HEK293 (cell line): ENCODE results near the gene BCAS3.

Experiments used
- CTCF ChIA-PET: fragments of 350-600 bp; formaldehyde crosslinking; extraction: SDS; loops from one replicate; lab custom pipeline; 2021; ENCODE audit warnings: antibody characterized with exemption; lab: Yijun Ruan, JAX
- POLR2A ChIA-PET: fragments of 300-600 bp; formaldehyde crosslinking; extraction: SDS; loops from one replicate; lab custom pipeline; 2020; ENCODE audit warnings: antibody characterized with exemption, inconsistent platforms; lab: Yijun Ruan, JAX
- H3K27ac ChIP-seq: fragments of 200-500 bp; sonication (Bioruptor generic); 2 replicates; pipeline ENCODE4 v1.5.1; 2014; ENCODE audit warnings: low read depth, low read length, control low read depth, inconsistent platforms; ENCODE audit errors: extremely low read depth
- H3K36me3 ChIP-seq, 2 experiments: fragments of 200-500 bp in 1 of 2; sonication (Bioruptor generic) in 1 of 2; 1 replicate in 1 of 2; 2 replicates in 1 of 2; pipeline ENCODE4 v1.5.1; 2014 to 2017; ENCODE audit warnings: inconsistent platforms in 2 of 2, low read length in 2 of 2; ENCODE audit not compliant: control insufficient read depth in 2 of 2, insufficient read depth in 1 of 2
- H3K4me1 ChIP-seq: fragments of 200-500 bp; sonication (Bioruptor generic); 2 replicates; pipeline ENCODE4 v1.5.1; 2014; ENCODE audit warnings: mild to moderate bottlenecking, low read length, inconsistent platforms; ENCODE audit not compliant: control insufficient read depth, insufficient read depth
- H3K4me3 ChIP-seq: 2 replicates; pipeline ENCODE4 v1.5.1; 2011; ENCODE audit warnings: low read depth, mild to moderate bottlenecking, control low read depth, low read length, moderate library complexity
- H3K9me3 ChIP-seq: fragments of 200-500 bp; sonication (Bioruptor generic); 2 replicates; pipeline ENCODE4 v1.5.1; 2014; ENCODE audit warnings: low read depth, low read length, inconsistent platforms; ENCODE audit not compliant: control insufficient read depth, insufficient read depth
- FEZF1 ChIP-seq: fragments of 450-650 bp; formaldehyde crosslinking; IDR thresholded peaks from 2 replicates; pipeline ENCODE4 v1.5.1; 2016; ENCODE audit warnings: missing biosample characterization, missing genetic modification characterization
- GLIS1 ChIP-seq: fragments of 450-650 bp; formaldehyde crosslinking; IDR thresholded peaks from 2 replicates; pipeline ENCODE4 v1.5.1; 2016; ENCODE audit warnings: missing biosample characterization, missing genetic modification characterization
- GLIS2 ChIP-seq: fragments of 450-650 bp; formaldehyde crosslinking; IDR thresholded peaks from 2 replicates; pipeline ENCODE4 v1.5.1; 2016; ENCODE audit warnings: missing biosample characterization, missing genetic modification characterization
- IKZF3 ChIP-seq: fragments of 450-650 bp; IDR thresholded peaks from 2 replicates; pipeline ENCODE4 v1.5.0; 2018; ENCODE audit warnings: missing biosample characterization, mild to moderate bottlenecking, missing genetic modification characterization, moderate library complexity
- PRDM10 ChIP-seq: fragments of 450-650 bp; formaldehyde crosslinking; IDR thresholded peaks from 2 replicates; pipeline ENCODE4 v1.5.1; 2016; ENCODE audit warnings: missing biosample characterization, missing genetic modification characterization
- SP3 ChIP-seq: fragments of 450-650 bp; formaldehyde crosslinking; IDR thresholded peaks from 2 replicates; pipeline ENCODE4 v1.5.1; 2016; ENCODE audit warnings: missing biosample characterization, missing genetic modification characterization
- YY1 ChIP-seq: fragments of 450-650 bp; formaldehyde crosslinking; IDR thresholded peaks from 2 replicates; pipeline ENCODE4 v1.5.1; 2018; ENCODE audit warnings: missing biosample characterization, missing genetic modification characterization
- ZBTB20 ChIP-seq: fragments of 450-650 bp; formaldehyde crosslinking; IDR thresholded peaks from 2 replicates; pipeline ENCODE4 v1.5.1; 2016; ENCODE audit warnings: missing biosample characterization, missing genetic modification characterization
- ZBTB26 ChIP-seq: fragments of 450-650 bp; formaldehyde crosslinking; optimal IDR thresholded peaks from 2 replicates; pipeline ENCODE3; 2016; ENCODE audit warnings: missing biosample characterization, mild to moderate bottlenecking, missing genetic modification characterization
- ZBTB8A ChIP-seq: fragments of 450-650 bp; formaldehyde crosslinking; IDR thresholded peaks from 2 replicates; pipeline ENCODE4 v1.5.1; 2016; ENCODE audit warnings: missing biosample characterization, missing genetic modification characterization
- ZFP69B ChIP-seq: fragments of 450-650 bp; formaldehyde crosslinking; IDR thresholded peaks from 2 replicates; pipeline ENCODE4 v1.5.1; 2016; ENCODE audit warnings: missing biosample characterization, missing genetic modification characterization
- ZNF2 ChIP-seq: fragments of 450-650 bp; formaldehyde crosslinking; IDR thresholded peaks from 2 replicates; pipeline ENCODE4 v1.5.1; 2016; ENCODE audit warnings: missing biosample characterization, missing genetic modification characterization
- ZNF24 ChIP-seq: fragments of 450-650 bp; formaldehyde crosslinking; IDR thresholded peaks from 2 replicates; pipeline ENCODE4 v1.5.1; 2016; ENCODE audit warnings: missing biosample characterization, missing genetic modification characterization
- ZNF335 ChIP-seq: fragments of 450-650 bp; formaldehyde crosslinking; conservative IDR thresholded peaks from 2 replicates; pipeline ENCODE4 v1.5.1; 2016; ENCODE audit warnings: missing biosample characterization, missing genetic modification characterization
- ZNF423 ChIP-seq: fragments of 450-650 bp; formaldehyde crosslinking; IDR thresholded peaks from 2 replicates; pipeline ENCODE4 v1.5.1; 2016; ENCODE audit warnings: missing biosample characterization, missing genetic modification characterization
- ZNF501 ChIP-seq: fragments of 450-650 bp; formaldehyde crosslinking; IDR thresholded peaks from 2 replicates; pipeline ENCODE4 v1.5.1; 2016; ENCODE audit warnings: missing biosample characterization, missing genetic modification characterization
- ZNF561 ChIP-seq: fragments of 450-650 bp; IDR thresholded peaks from 2 replicates; pipeline ENCODE4 v1.5.1; 2018; ENCODE audit warnings: missing biosample characterization, missing genetic modification characterization, borderline replicate concordance
- ZNF600 ChIP-seq: fragments of 450-650 bp; formaldehyde crosslinking; IDR thresholded peaks from 2 replicates; pipeline ENCODE4 v1.5.1; 2016; ENCODE audit warnings: missing biosample characterization, missing genetic modification characterization
- ZNF629 ChIP-seq: fragments of 450-650 bp; formaldehyde crosslinking; IDR thresholded peaks from 2 replicates; pipeline ENCODE4 v1.5.1; 2017; ENCODE audit warnings: missing biosample characterization, missing genetic modification characterization
- ZNF660 ChIP-seq: fragments of 450-650 bp; IDR thresholded peaks from 2 replicates; pipeline ENCODE4 v1.5.1; 2018; ENCODE audit warnings: missing biosample characterization, mild to moderate bottlenecking, missing genetic modification characterization
- ZNF830 ChIP-seq: fragments of 450-650 bp; IDR thresholded peaks from 2 replicates; pipeline ENCODE4 v1.5.0; 2018; ENCODE audit warnings: missing biosample characterization, missing genetic modification characterization, low read depth, mild to moderate bottlenecking, moderate library complexity
- ZXDB ChIP-seq: fragments of 450-650 bp; formaldehyde crosslinking; IDR thresholded peaks from 2 replicates; pipeline ENCODE4 v1.5.1; 2016; ENCODE audit warnings: missing biosample characterization, missing genetic modification characterization
- TF ChIP-seq, protein P1 (sequence below): fragments of 450-650 bp; formaldehyde crosslinking; IDR thresholded peaks from 2 replicates; pipeline ENCODE4 v1.5.1; 2016; ENCODE audit warnings: missing biosample characterization, missing genetic modification characterization

Gene BCAS3

GRCh38 chr17:60886731-60887613 lies 209.3 kb downstream of the BCAS3 start (continued):
- peak; percentile 45; the same call in 1 of the 2 replicates for TF ChIP-seq ZXDB
- TF ChIP-seq GLIS2 (tag by site-specific recombination) = peak; percentile 73
- 0 out of 2 replicates have a peak, but pooled peaks have one; percentile 24 for TF ChIP-seq SP3 (tag by site-specific recombination)
- 0 out of 2 replicates have a peak, but pooled peaks have one; percentile 61 for TF ChIP-seq ZNF2 (tag by site-specific recombination)
- TF ChIP-seq ZNF335 (tag by site-specific recombination) = peak; percentile 89; the same call in 1 of the 2 replicates
- TF ChIP-seq, protein P1, sequence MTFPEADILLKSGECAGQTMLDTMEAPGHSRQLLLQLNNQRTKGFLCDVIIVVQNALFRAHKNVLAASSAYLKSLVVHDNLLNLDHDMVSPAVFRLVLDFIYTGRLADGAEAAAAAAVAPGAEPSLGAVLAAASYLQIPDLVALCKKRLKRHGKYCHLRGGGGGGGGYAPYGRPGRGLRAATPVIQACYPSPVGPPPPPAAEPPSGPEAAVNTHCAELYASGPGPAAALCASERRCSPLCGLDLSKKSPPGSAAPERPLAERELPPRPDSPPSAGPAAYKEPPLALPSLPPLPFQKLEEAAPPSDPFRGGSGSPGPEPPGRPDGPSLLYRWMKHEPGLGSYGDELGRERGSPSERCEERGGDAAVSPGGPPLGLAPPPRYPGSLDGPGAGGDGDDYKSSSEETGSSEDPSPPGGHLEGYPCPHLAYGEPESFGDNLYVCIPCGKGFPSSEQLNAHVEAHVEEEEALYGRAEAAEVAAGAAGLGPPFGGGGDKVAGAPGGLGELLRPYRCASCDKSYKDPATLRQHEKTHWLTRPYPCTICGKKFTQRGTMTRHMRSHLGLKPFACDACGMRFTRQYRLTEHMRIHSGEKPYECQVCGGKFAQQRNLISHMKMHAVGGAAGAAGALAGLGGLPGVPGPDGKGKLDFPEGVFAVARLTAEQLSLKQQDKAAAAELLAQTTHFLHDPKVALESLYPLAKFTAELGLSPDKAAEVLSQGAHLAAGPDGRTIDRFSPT (tag by site-specific recombination) = peak; percentile 44; the same call in 1 of the 2 replicates
- peak; percentile 31; the same call in 1 of the 2 replicates for TF ChIP-seq ZNF561 (tag by site-specific recombination)
- peak; percentile 74; the same call in 1 of the 2 replicates for TF ChIP-seq ZNF501 (tag by site-specific recombination)
- peak; percentile 42; the same call in 1 of the 2 replicates for TF ChIP-seq ZBTB8A
- 0 out of 2 replicates have a peak, but pooled peaks have one; percentile 16 for TF ChIP-seq ZNF24
- TF ChIP-seq ZNF629 = 0 out of 2 replicates have a peak, but pooled peaks have one; percentile 24
- peak; percentile 44; the same call in 1 of the 2 replicates for TF ChIP-seq PRDM10 (tag by site-specific recombination)
- peak; percentile 28; the same call in 1 of the 2 replicates for TF ChIP-seq ZNF600 (tag by site-specific recombination)
- peak; percentile 46; the same call in 1 of the 2 replicates for TF ChIP-seq ZFP69B (tag by site-specific recombination)
- TF ChIP-seq ZBTB26 (tag by site-specific recombination) = peak; percentile 62
- peak; percentile 59 for TF ChIP-seq FEZF1 (tag by site-specific recombination)
- peak; percentile 80 for TF ChIP-seq ZBTB20
- TF ChIP-seq GLIS1 = peak; percentile 80
- 0 out of 2 replicates have a peak, but pooled peaks have one; percentile 48 for TF ChIP-seq ZNF423 (tag by site-specific recombination)
- peak; percentile 64 for TF ChIP-seq YY1

DNA sequence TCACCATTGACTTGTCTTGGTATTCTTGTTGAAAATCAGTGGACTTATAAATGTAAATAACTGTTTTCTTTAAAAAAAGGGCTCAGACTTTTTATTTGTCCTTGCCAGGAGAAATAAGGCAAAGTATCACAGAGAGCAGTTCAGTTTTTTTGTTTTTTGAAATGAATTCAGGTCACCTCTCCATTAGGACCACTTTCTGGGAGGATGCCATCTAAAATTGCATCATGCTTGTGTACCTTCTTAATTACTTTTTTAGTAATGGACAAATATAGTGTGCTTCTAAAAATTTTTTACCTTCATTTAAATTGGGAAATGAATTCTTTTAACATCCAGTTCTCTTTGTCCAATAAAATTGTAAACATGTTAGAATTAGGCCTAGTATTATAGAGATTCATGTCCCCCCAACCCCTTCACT lies 210.0 kb downstream of the BCAS3 start:
- POLR2A ChIA-PET = interaction anchor here (0.5 kb wide), 1 partner anchor 1251 kb away, joined by 3 read pairs; no protein-coding TSS in a partner anchor
- Histone ChIP-seq H3K27ac (peak overlapping the region; percentile 82), H3K4me3 (no peak overlapping the region), H3K36me3 (peaks cover 5 to 10% of the 10 kb centered on the region in 2 experiments; a peak in 2 of 3 replicates), H3K4me1 (peaks cover 15% of the 10 kb centered on the region; the same call in 1 of the 2 replicates), H3K9me3 (no peaks in the 10 kb centered on the region)
- CTCF ChIA-PET = no interaction called here
- TF ChIP-seq ZNF830 (no peak), IKZF3 (no peak), ZNF660 (tag by site-specific recombination) (peak; percentile 37; the same call in 1 of the 2 replicates), ZNF24 (no peak), ZNF561 (tag by site-specific recombination) (0 out of 2 replicates have a peak, but pooled peaks have one; percentile 3), ZNF335 (tag by site-specific recombination) (peak; percentile 91)
